Chondrocyte (in vitro differentiated cells): ENCODE data around the gene NUB1. TPM values are rescaled to one million over a fixed set of nuclear protein-coding genes. Genes with fewer than 3 reads are reported as not detected.

Experiments
- DNase-seq: peaks from one replicate; pipeline ENCODE4 v3.0.0; 2021; ENCODE audit warnings: mixed read lengths, low spot score
- H3K27ac Mint-ChIP-seq: one replicate; pipeline ENCODE4 v1.8.0; 2021; ENCODE audit warnings: mild to moderate bottlenecking, moderate library complexity, mixed read lengths; ENCODE audit not compliant: unreplicated experiment
- H3K27me3 Mint-ChIP-seq: 2 replicates; pipeline ENCODE4 v1.8.0; 2021; ENCODE audit warnings: low read depth, mixed read lengths
- H3K36me3 Mint-ChIP-seq: 2 replicates; pipeline ENCODE4 v1.8.0; 2021; ENCODE audit warnings: low read depth, mixed read lengths
- H3K4me1 Mint-ChIP-seq: 2 replicates; pipeline ENCODE4 v1.8.0; 2021; ENCODE audit warnings: low read depth, mild to moderate bottlenecking, mixed read lengths
- H3K4me3 Mint-ChIP-seq: one replicate; pipeline ENCODE4 v1.8.0; 2021; ENCODE audit warnings: mild to moderate bottlenecking, moderate library complexity, mixed read lengths; ENCODE audit not compliant: unreplicated experiment
- H3K9me3 Mint-ChIP-seq: 2 replicates; pipeline ENCODE4 v1.8.0; 2021; ENCODE audit warnings: low read depth, mixed read lengths
- CTCF ChIP-seq: fragments of 200-600 bp; sonication (generic); IDR thresholded peaks from 2 replicates; pipeline ENCODE4 v1.5.0; 2021; ENCODE audit warnings: antibody characterized with exemption, mild to moderate bottlenecking, moderate library complexity
- total RNA-seq: library from RNA; stranded (reverse); gene quantifications from 3 replicates; pipeline ENCODE4 v1.2.1, GENCODE V29; 2021

Gene NUB1
- total RNA-seq, 1 donor from 2014 or later = 50.3 TPM

GRCh38 chr7:151406051-151406875 lies 64.7 kb downstream of the NUB1 start:
- H3K27ac Mint-ChIP-seq = no peak overlapping the region

DNA sequence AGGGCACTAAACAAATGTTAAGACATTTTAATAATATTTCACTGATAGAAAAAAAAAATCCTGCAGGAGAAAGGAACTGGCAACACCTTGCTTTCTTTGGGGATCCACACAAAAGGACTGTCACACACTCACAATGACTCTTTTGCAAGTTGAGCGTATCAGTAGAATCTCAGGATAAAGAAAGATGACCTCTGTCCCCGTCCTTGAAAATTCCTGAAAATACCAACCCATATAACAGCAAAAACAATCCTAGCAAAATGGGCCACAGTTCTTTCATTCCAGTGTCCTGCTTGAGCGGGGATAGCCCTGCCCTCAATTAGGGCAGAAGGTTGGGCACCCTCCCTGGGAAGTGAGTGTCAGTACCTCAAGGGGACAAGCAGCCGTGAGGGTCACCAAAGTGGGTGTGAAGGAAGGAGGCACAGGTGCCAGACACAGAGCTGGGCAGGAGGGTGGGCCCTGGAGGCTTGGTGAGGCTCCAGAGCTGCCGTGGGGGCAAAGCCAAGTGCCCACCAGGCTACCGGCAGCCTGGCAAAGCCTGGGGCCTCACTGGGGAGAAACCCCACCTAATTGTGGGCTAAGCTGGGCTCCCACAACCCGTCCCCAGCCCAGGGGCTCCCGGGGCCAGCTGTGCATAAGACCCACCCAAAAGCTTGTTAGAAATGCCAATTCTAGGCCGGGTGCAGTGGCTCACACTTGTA lies 65.4 kb downstream of the NUB1 start:
- Mint-ChIP-seq H3K4me1 (peaks cover 27% of the 10 kb centered on the region), H3K27ac (no peak overlapping the region), H3K9me3 (no peaks in the 10 kb centered on the region), H3K27me3 (peaks cover 31% of the 10 kb centered on the region), H3K4me3 (no peak overlapping the region), H3K36me3 (peaks cover 1% of the 10 kb centered on the region)
- DNase-seq = peak; percentile 63
- no peak for TF ChIP-seq CTCF

More at GRCh38 chr7:151406051-151406875, 64.7 kb downstream of the NUB1 start:
- Mint-ChIP-seq H3K4me1 (peaks cover 28% of the 10 kb centered on the region), H3K9me3 (no peaks in the 10 kb centered on the region), H3K27me3 (peaks cover 23% of the 10 kb centered on the region), H3K36me3 (peaks cover 1% of the 10 kb centered on the region), H3K4me3 (no peak overlapping the region)
- DNase-seq = peak; percentile 77
- TF ChIP-seq CTCF = no peak

DNA sequence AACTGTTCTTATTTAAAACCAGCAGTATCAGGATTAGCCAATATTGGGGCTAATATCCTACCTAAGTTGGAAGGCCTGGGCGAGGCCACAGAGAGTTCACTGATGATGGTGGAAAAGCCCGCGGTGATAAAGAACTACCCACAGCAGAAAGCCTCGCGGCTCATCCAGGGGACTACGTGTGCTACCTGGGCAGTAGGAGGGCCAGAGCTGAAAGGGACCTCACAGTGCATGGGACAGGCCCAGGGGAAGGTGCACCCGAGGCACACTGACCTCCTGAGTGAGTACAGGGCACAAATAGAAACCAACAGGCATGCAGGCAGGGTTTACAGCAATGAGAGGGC lies 66.9 kb downstream of the NUB1 start:
- H3K27me3 Mint-ChIP-seq = peaks cover 42% of the 10 kb centered on the region
- TF ChIP-seq CTCF = no peak
- peak; percentile 55 for DNase-seq
- H3K27ac Mint-ChIP-seq = no peak overlapping the region
- H3K36me3 Mint-ChIP-seq = peaks cover 1% of the 10 kb centered on the region
- H3K4me1 Mint-ChIP-seq = peaks cover 16% of the 10 kb centered on the region
- H3K9me3 Mint-ChIP-seq = no peaks in the 10 kb centered on the region
- H3K4me3 Mint-ChIP-seq = no peak overlapping the region

DNA sequence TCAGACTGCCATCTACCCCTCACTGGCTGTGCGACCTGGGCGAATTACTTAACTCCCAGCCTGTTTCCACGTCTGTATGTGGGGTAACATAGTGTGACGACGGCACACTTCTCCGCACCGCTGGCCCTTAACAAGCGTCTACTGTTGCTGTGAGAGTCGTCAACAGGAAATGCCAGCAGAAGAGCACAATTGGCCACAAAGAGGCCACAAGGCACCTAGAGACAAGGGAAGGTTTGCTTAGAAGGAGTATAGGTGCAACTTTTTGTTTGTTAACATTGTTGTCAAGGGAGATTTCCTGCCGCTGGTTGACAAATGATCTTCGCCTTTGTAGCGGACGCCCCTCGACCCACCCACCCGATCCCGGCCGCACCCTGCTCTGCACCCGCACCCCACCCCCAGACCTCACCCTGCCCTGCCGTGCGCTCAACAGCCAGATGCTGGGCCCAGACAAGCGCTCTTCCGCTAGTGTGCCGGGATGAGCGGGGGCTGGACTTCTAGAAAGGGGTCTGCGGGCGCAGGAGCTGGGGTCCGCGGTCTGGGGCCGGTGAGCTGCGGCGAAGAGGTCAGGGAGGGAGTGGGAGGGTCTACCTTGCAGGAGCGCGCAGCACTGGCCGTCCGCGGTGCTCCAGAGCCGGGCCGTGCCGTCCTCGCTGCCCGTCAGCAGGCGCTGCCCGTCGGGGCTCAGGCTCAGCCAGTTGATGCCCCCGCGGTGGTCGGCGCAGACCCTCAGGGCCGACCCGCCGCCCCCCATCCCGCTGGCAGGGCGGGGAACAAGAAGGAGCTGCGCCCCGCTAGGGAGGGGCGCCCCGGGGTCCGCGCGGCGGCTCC lies 67.4 kb downstream of the NUB1 start:
- TF ChIP-seq CTCF = no peak
- peaks cover 1% of the 10 kb centered on the region for H3K36me3 Mint-ChIP-seq
- H3K27me3 Mint-ChIP-seq = peaks cover 48% of the 10 kb centered on the region
- H3K9me3 Mint-ChIP-seq = no peaks in the 10 kb centered on the region
- no peak overlapping the region for H3K27ac Mint-ChIP-seq
- peak; percentile 67 for DNase-seq
- H3K4me1 Mint-ChIP-seq = peaks cover 10% of the 10 kb centered on the region
- H3K4me3 Mint-ChIP-seq = no peak overlapping the region
